SK-N-SH (cell line): ENCODE results near the gene INAVA. TPM values are rescaled to one million over a fixed set of nuclear protein-coding genes. Genes with fewer than 3 reads are reported as not detected.
"Not testable (repeated sequence)": the region's sequence is repeated elsewhere in the genome, so short reads cannot be mapped to it uniquely, and the experiment has no call there.

Source experiments
- CTCF ChIA-PET: fragments of 300-600, 350-600 bp; formaldehyde crosslinking; extraction: SDS; loops from one replicate; lab custom pipeline; 2021; lab: Yijun Ruan, JAX
- POLR2A ChIA-PET: fragments of 350-600 bp; sonication (Branson Sonifier 250); formaldehyde crosslinking; extraction: SDS; loops from one replicate; lab custom pipeline; 2020; ENCODE audit warnings: antibody characterized with exemption, inconsistent platforms; lab: Yijun Ruan, JAX
- DNase-seq: peaks from one replicate; pipeline ENCODE4 v3.0.0; 2012
- H2AFZ ChIP-seq: fragments of 200-600 bp; sonication (generic); 2 replicates; pipeline ENCODE4 v1.8.1; 2016; ENCODE audit warnings: antibody characterized with exemption, mild to moderate bottlenecking, low read depth
- H3F3A ChIP-seq: fragments of 200-600 bp; sonication (generic); replicated peaks from 2 replicates; pipeline ENCODE3; 2016; ENCODE audit warnings: antibody characterized with exemption, mild to moderate bottlenecking; ENCODE audit not compliant: insufficient read depth
- H3K27ac ChIP-seq, 2 experiments: fragments of 200-500 bp in 1 of 2; fragments of 200-600 bp in 1 of 2; sonication (Bioruptor generic) in 1 of 2; sonication (generic), shearing (Covaris generic) in 1 of 2; 2 replicates each; pipeline versions ENCODE4 v1.5.1 to v1.6.1; 2014 to 2016; ENCODE audit warnings: low read depth in 2 of 2, inconsistent platforms in 1 of 2, low read length in 1 of 2, mild to moderate bottlenecking in 1 of 2, mixed read lengths in 1 of 2
- H3K27me3 ChIP-seq: fragments of 200-600 bp; sonication (generic), shearing (Covaris generic); 2 replicates; pipeline ENCODE4 v1.6.1; 2016; ENCODE audit warnings: mixed run types; ENCODE audit not compliant: insufficient read depth
- H3K36me3 ChIP-seq, 2 experiments: fragments of 200-500 bp in 1 of 2; fragments of 200-600 bp in 1 of 2; sonication (Bioruptor generic) in 1 of 2; sonication (generic) in 1 of 2; replicated peaks in 1 of 2; 2 replicates each; pipeline versions ENCODE3 to v1.5.1; 2014 to 2016; ENCODE audit warnings: low read length in 1 of 2, mild to moderate bottlenecking in 1 of 2; ENCODE audit not compliant: insufficient read depth in 2 of 2, control insufficient read depth in 1 of 2
- H3K4me1 ChIP-seq, 2 experiments: fragments of 200-500 bp in 1 of 2; fragments of 200-600 bp in 1 of 2; sonication (Bioruptor generic) in 1 of 2; sonication (generic), shearing (Covaris generic) in 1 of 2; 2 replicates each; pipeline versions ENCODE4 v1.5.1 to v1.6.1; 2014 to 2016; ENCODE audit warnings: low read depth in 1 of 2, low read length in 1 of 2, mixed run types in 1 of 2; ENCODE audit not compliant: insufficient read depth in 2 of 2, control insufficient read depth in 1 of 2
- H3K4me2 ChIP-seq: fragments of 200-600 bp; sonication (generic), shearing (Covaris generic); 2 replicates; pipeline ENCODE4 v1.6.1; 2017; ENCODE audit warnings: mixed run types
- H3K4me3 ChIP-seq, 2 experiments: fragments of 200-500 bp in 1 of 2; fragments of 200-600 bp in 1 of 2; sonication (Bioruptor generic) in 1 of 2; sonication (generic), shearing (Covaris generic) in 1 of 2; 2 replicates each; pipeline versions ENCODE4 v1.5.1 to v1.8.1; 2014 to 2016; ENCODE audit warnings: low read depth in 2 of 2, inconsistent platforms in 1 of 2, low read length in 1 of 2, mild to moderate bottlenecking in 1 of 2, mixed read lengths in 1 of 2, moderate library complexity in 1 of 2
- H3K79me2 ChIP-seq: fragments of 200-600 bp; sonication (generic); 2 replicates; pipeline ENCODE4 v1.8.1; 2017; ENCODE audit warnings: mild to moderate bottlenecking; ENCODE audit not compliant: insufficient read depth
- H3K9ac ChIP-seq: fragments of 200-600 bp; sonication (generic); 2 replicates; pipeline ENCODE4 v1.6.1; 2017; ENCODE audit warnings: mixed run types
- H3K9me2 ChIP-seq: fragments of 200-600 bp; sonication (generic); 2 replicates; pipeline ENCODE4 v1.6.1; 2017; ENCODE audit warnings: mixed run types
- H3K9me3 ChIP-seq: fragments of 200-600 bp; sonication (generic); 2 replicates; pipeline ENCODE4 v1.6.1; 2017; ENCODE audit warnings: mixed run types, mild to moderate bottlenecking, moderate library complexity
- H4K20me1 ChIP-seq: fragments of 200-600 bp; sonication (generic); 2 replicates; pipeline ENCODE4 v1.6.1; 2017; ENCODE audit warnings: mild to moderate bottlenecking, mixed run types; ENCODE audit not compliant: insufficient read depth
- CHD2 ChIP-seq: fragments of 150-350 bp; IDR thresholded peaks from 2 replicates; pipeline ENCODE4 v1.6.1; 2018; ENCODE audit warnings: low read length; ENCODE audit not compliant: partially characterized antibody
- FOXJ3 ChIP-seq: sonication (generic); formaldehyde crosslinking; IDR thresholded peaks from 2 replicates; pipeline ENCODE4 v1.5.1; 2020; ENCODE audit warnings: mild to moderate bottlenecking, missing genetic modification reagents
- GABPA ChIP-seq: IDR thresholded peaks from 2 replicates; pipeline ENCODE4 v1.4.0; 2012; ENCODE audit warnings: low read depth, mild to moderate bottlenecking
- IRF3 ChIP-seq: fragments of 150-350 bp; IDR thresholded peaks from 2 replicates; pipeline ENCODE4 v1.6.1; 2016; ENCODE audit warnings: mild to moderate bottlenecking, low read depth, low read length
- JUND ChIP-seq: IDR thresholded peaks from 2 replicates; pipeline ENCODE4 v1.4.0; 2012
- MEF2A ChIP-seq: IDR thresholded peaks from 2 replicates; pipeline ENCODE4 v1.4.0; 2012; ENCODE audit warnings: low read depth, borderline replicate concordance
- MXI1 ChIP-seq: IDR thresholded peaks from 2 replicates; pipeline ENCODE4 v1.6.1; 2012; ENCODE audit warnings: mild to moderate bottlenecking, low read depth, low read length, improper control_type of control experiment
- NFIC ChIP-seq: IDR thresholded peaks from 2 replicates; pipeline ENCODE4 v1.4.0; 2012; ENCODE audit warnings: borderline replicate concordance
- SIN3A ChIP-seq: IDR thresholded peaks from 2 replicates; pipeline ENCODE4 v1.6.1; 2012; ENCODE audit warnings: low read depth, mild to moderate bottlenecking, low read length, moderate library complexity, borderline replicate concordance
- SMC3 ChIP-seq: IDR thresholded peaks from 2 replicates; pipeline ENCODE4 v1.6.1; 2012; ENCODE audit warnings: low read depth, low read length, improper control_type of control experiment
- TCF12 ChIP-seq: IDR thresholded peaks from 2 replicates; pipeline ENCODE4 v1.4.0; 2012
- USF2 ChIP-seq: fragments of 150-350 bp; IDR thresholded peaks from 2 replicates; pipeline ENCODE4 v1.6.1; 2017; ENCODE audit warnings: antibody characterized with exemption, low read length, low read depth, borderline replicate concordance
- YY1 ChIP-seq: IDR thresholded peaks from 2 replicates; pipeline ENCODE4 v1.4.0; 2012; ENCODE audit warnings: low read depth, mild to moderate bottlenecking
- WGBS: methylation state at CpG from one replicate; pipeline ENCODE4 v1.1.6; 2017; ENCODE audit warnings: low lambda C conversion rate; 5-methylcytosine and 5-hydroxymethylcytosine counted together
- polyA plus RNA-seq, 3 experiments: library from polyadenylated mRNA; depleted of rRNA; stranded (reverse); fragments of >200 nt; gene quantifications; 2 replicates each; pipeline ENCODE4 v1.2.3, GENCODE V29; 2012

Gene INAVA
- polyA plus RNA-seq, 1 of the 3 experiments (the other 2 are of a cell fraction) = 0.12 TPM

- CTCF ChIA-PET = no interaction called here
- no peak for TF ChIP-seq NFIC
- TF ChIP-seq SIN3A = no peak
- no peak for TF ChIP-seq FOXJ3
- no peak for TF ChIP-seq MXI1
- no peak for TF ChIP-seq IRF3
- no peak for TF ChIP-seq TCF12
- no peak for TF ChIP-seq CHD2
- TF ChIP-seq YY1 = no peak
- no peak for TF ChIP-seq GABPA
- TF ChIP-seq SMC3 = no peak
- no peak for TF ChIP-seq USF2
- no peak for TF ChIP-seq MEF2A
- no peak for TF ChIP-seq JUND
- Histone ChIP-seq H3K9me2 (no peaks in the 10 kb centered on the region), H2AFZ (no peak overlapping the region), H3K79me2 (no peaks in the 10 kb centered on the region), H3K9me3 (no peaks in the 10 kb centered on the region), H3K4me1 (no peaks in the 10 kb centered on the region), H3K9ac (no peak overlapping the region), H3F3A (no peaks in the 10 kb centered on the region), H3K4me2 (no peak overlapping the region), H3K27ac (no peak overlapping the region), H3K4me3 (no peak overlapping the region), H3K27me3 (peaks cover 21% of the 10 kb centered on the region; the same call in 1 of the 2 replicates), H4K20me1 (no peaks in the 10 kb centered on the region), H3K36me3 (no peaks in the 10 kb centered on the region)
- DNase-seq = no peak
- 78% methylated on average over 13 of the region's 13 CpGs for WGBS
- POLR2A ChIA-PET = no interaction called here
Measured at GRCh38 chr1:200934676-200935245, 40.1 kb downstream of the INAVA start.

- H3K9ac ChIP-seq, H2AFZ ChIP-seq, H4K20me1 ChIP-seq, H3K36me3 ChIP-seq, H3K79me2 ChIP-seq, H3K27ac ChIP-seq, DNase-seq, H3F3A ChIP-seq, H3K4me1 ChIP-seq, H3K9me3 ChIP-seq, H3K4me2 ChIP-seq, POLR2A ChIA-PET, H3K9me2 ChIP-seq, CTCF ChIA-PET, H3K4me3 ChIP-seq: not testable (repeated sequence)
- WGBS = 74% methylated on average over 18 of the region's 18 CpGs
- H3K27me3 ChIP-seq = peaks cover 21% of the 10 kb centered on the region; the same call in 1 of the 2 replicates
Measured at GRCh38 chr1:200935286-200935962, 40.7 kb downstream of the INAVA start.
